GM23248 (cell line): ENCODE data around the gene RPL27A. TPM values are rescaled to one million over a fixed set of nuclear protein-coding genes. Genes with fewer than 3 reads are reported as not detected.

Source experiments
- DNase-seq: peaks from one replicate; pipeline ENCODE4 v3.0.0-alpha.2; 2015
- H2AFZ ChIP-seq: fragments of 200-600 bp; sonication (generic); 2 replicates; pipeline ENCODE4 v1.6.1; 2016; ENCODE audit warnings: antibody characterized with exemption
- H3F3A ChIP-seq: fragments of 200-600 bp; sonication (generic); 2 replicates; pipeline ENCODE4 v1.6.1; 2016; ENCODE audit warnings: mild to moderate bottlenecking, antibody characterized with exemption, mixed run types; ENCODE audit not compliant: insufficient read depth
- H3K27ac ChIP-seq: fragments of 200-600 bp; sonication (generic); 2 replicates; pipeline ENCODE4 v1.5.1; 2016; ENCODE audit warnings: mild to moderate bottlenecking
- H3K27me3 ChIP-seq: fragments of 200-600 bp; sonication (generic); replicated peaks from 2 replicates; pipeline ENCODE4 v1.6.1; 2016; ENCODE audit warnings: mild to moderate bottlenecking; ENCODE audit not compliant: insufficient read depth
- H3K36me3 ChIP-seq: fragments of 200-600 bp; sonication (generic); 2 replicates; pipeline ENCODE4 v1.6.1; 2016; ENCODE audit warnings: low read depth, mild to moderate bottlenecking
- H3K4me1 ChIP-seq: fragments of 200-600 bp; sonication (generic); 2 replicates; pipeline ENCODE4 v1.6.1; 2016; ENCODE audit warnings: mild to moderate bottlenecking; ENCODE audit not compliant: insufficient read depth
- H3K4me2 ChIP-seq: fragments of 200-600 bp; sonication (generic); one replicate; pipeline ENCODE4 v1.6.1; 2016; ENCODE audit warnings: mild to moderate bottlenecking; ENCODE audit not compliant: unreplicated experiment
- H3K4me3 ChIP-seq: fragments of 200-600 bp; sonication (generic); 2 replicates; pipeline ENCODE4 v1.5.1; 2016; ENCODE audit warnings: mild to moderate bottlenecking
- H3K79me2 ChIP-seq: fragments of 200-600 bp; sonication (generic); 2 replicates; pipeline ENCODE4 v1.6.1; 2016; ENCODE audit warnings: mild to moderate bottlenecking; ENCODE audit not compliant: insufficient read depth
- H3K9ac ChIP-seq: fragments of 200-600 bp; sonication (generic); 2 replicates; pipeline ENCODE4 v1.6.1; 2016; ENCODE audit warnings: mild to moderate bottlenecking
- H3K9me2 ChIP-seq: fragments of 200-600 bp; sonication (generic); 2 replicates; pipeline ENCODE4 v1.6.1; 2016; ENCODE audit warnings: mixed run types, mild to moderate bottlenecking, moderate library complexity; ENCODE audit not compliant: insufficient read depth
- H3K9me3 ChIP-seq: fragments of 200-600 bp; sonication (generic); one replicate; pipeline ENCODE4 v1.6.1; 2017; ENCODE audit warnings: low read depth
- H4K20me1 ChIP-seq: fragments of 200-600 bp; sonication (generic); 2 replicates; pipeline ENCODE4 v1.6.0; 2016; ENCODE audit not compliant: insufficient read depth
- EZH2 ChIP-seq: fragments of 200-600 bp; sonication (generic); IDR thresholded peaks from 2 replicates; pipeline ENCODE4 v1.6.1; 2018; ENCODE audit warnings: antibody characterized with exemption, mild to moderate bottlenecking; ENCODE audit not compliant: insufficient read depth, poor library complexity, severe bottlenecking
- EZH2phosphoT487 ChIP-seq: fragments of 200-600 bp; sonication (generic); IDR thresholded peaks from 2 replicates; pipeline ENCODE4 v1.6.1; 2018; ENCODE audit warnings: antibody characterized with exemption, moderate library complexity, mild to moderate bottlenecking, low read depth; ENCODE audit not compliant: insufficient read depth
- WGBS, 2 experiments: methylation state at CpG; one replicate each; pipeline ENCODE4 v1.1.6; 2015 to 2017; ENCODE audit warnings: low lambda C conversion rate in 2 of 2, low coverage in 1 of 2; ENCODE audit errors: missing lambda C conversion rate in 2 of 2; 5-methylcytosine and 5-hydroxymethylcytosine counted together
- in situ Hi-C: fragments of 300-500 bp; cut with MboI; formaldehyde crosslinking; loops from 2 replicates; pipeline ENCODE4 v1.15.0; 2020
- polyA plus RNA-seq: library from polyadenylated mRNA; unstranded; fragments of >200 nt; fragmentation: Nextera tagmentation; extraction: Ambion mirVana; gene quantifications from 2 replicates; pipeline ENCODE4 v1.2.1, GENCODE V29; 2016
- total RNA-seq: library from RNA; depleted of rRNA; stranded (reverse); fragments of >200 nt; shearing (Covaris generic); gene quantifications from 2 replicates; pipeline ENCODE4 v1.2.3, GENCODE V29; 2014

RPL27A gene
- total and polyA plus RNA-seq, 2 experiments from 2014 or later = 520 to 1,073 TPM

DNA sequence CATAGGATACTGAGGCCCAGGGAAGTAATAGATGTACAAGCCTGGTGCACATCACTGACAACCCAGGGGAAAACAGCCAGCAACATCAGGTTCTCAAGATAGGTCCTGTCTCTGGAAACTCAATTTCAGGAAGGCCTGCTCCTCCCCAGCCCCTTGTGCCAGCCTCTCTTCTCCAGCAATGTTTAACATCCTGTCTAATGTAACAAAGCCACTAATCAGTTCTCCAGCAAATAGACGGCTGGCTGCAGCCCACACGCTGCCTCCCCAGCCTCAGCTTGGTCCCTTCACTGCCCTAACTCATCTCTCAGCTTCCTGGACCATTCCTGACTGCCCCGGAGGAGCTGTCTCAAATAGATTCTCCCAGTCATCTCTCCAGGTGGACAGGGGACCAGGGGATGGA, 37.8 kb downstream of the RPL27A start:
- Histone ChIP-seq H4K20me1 (no peaks in the 10 kb centered on the region), H3K27me3 (no peaks in the 10 kb centered on the region), H3K36me3 (no peaks in the 10 kb centered on the region), H3K27ac (peak overlapping the region; percentile 97), H3F3A (peaks cover 47% of the 10 kb centered on the region), H3K4me3 (no peak overlapping the region), H3K9me2 (no peaks in the 10 kb centered on the region), H3K79me2 (peaks cover 6% of the 10 kb centered on the region; the same call in 1 of the 2 replicates), H3K9me3 (no peaks in the 10 kb centered on the region), H3K4me2 (peak overlapping the region; percentile 79), H2AFZ (no peak overlapping the region), H3K9ac (0 out of 2 replicates have a peak overlapping the region, but pooled peaks have one; percentile 26), H3K4me1 (peaks cover 52% of the 10 kb centered on the region)
- in situ Hi-C loops = no loop called here
- WGBS, 2 experiments = 41 to 43% methylated on average over 3 of the region's 3 CpGs
- peak; percentile 26 for DNase-seq
- TF ChIP-seq EZH2phosphoT487 (no peak), EZH2 (no peak)

DNA sequence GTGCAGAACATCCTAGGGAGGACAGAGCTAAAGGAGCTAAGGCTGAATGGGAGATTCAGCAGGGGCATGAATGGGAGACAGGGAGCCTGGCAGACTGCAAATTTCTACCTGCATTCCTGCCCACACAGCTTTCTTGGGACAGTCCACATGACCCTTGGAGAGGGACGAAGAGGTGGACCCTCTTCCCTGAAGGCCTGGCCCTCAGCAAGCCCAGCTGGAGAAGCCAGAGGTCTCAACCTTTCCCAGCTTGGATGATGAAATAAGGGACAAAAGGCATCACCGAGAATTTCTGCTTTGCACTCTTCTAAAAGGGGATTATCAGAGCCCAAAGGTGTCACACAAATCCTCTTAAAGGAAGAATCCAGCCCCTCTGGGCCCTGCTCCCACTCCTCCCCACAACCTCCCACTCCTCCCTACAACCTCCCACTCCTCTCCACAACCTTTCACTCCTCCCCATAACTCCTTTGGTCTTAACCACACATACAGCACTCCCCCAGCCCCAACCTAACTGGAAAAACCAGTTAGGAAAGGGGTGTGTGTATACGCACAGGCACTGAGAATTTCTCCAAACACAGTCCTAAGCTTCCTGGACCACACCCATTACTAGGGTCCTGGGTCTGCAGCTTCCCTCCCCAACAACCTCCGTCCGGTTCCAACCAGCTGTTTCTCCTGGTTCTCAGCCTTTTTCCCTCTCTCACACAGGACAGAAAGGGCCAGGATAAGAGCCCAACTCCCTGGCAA, 38.4 kb downstream of the RPL27A start:
- peaks cover 47% of the 10 kb centered on the region for H3F3A ChIP-seq
- peak overlapping the region; percentile 97 for H3K27ac ChIP-seq
- TF ChIP-seq EZH2 (no peak), EZH2phosphoT487 (no peak)
- H3K4me1 ChIP-seq = peaks cover 52% of the 10 kb centered on the region
- H3K9me2 ChIP-seq = no peaks in the 10 kb centered on the region
- H3K9ac ChIP-seq = no peak overlapping the region
- H3K4me2 ChIP-seq = peak overlapping the region; percentile 25
- no peaks in the 10 kb centered on the region; the same call in 1 of the 2 replicates for H3K36me3 ChIP-seq
- WGBS, 2 experiments = 76 to 77% methylated on average over 4 of the region's 5 CpGs
- no peak overlapping the region for H2AFZ ChIP-seq
- no peak overlapping the region for H3K4me3 ChIP-seq
- no peaks in the 10 kb centered on the region for H3K27me3 ChIP-seq
- no peaks in the 10 kb centered on the region for H4K20me1 ChIP-seq
- in situ Hi-C loops = no loop called here
- no peaks in the 10 kb centered on the region for H3K9me3 ChIP-seq
- no peak for DNase-seq
- peaks cover 3% of the 10 kb centered on the region; the same call in 1 of the 2 replicates for H3K79me2 ChIP-seq

DNA sequence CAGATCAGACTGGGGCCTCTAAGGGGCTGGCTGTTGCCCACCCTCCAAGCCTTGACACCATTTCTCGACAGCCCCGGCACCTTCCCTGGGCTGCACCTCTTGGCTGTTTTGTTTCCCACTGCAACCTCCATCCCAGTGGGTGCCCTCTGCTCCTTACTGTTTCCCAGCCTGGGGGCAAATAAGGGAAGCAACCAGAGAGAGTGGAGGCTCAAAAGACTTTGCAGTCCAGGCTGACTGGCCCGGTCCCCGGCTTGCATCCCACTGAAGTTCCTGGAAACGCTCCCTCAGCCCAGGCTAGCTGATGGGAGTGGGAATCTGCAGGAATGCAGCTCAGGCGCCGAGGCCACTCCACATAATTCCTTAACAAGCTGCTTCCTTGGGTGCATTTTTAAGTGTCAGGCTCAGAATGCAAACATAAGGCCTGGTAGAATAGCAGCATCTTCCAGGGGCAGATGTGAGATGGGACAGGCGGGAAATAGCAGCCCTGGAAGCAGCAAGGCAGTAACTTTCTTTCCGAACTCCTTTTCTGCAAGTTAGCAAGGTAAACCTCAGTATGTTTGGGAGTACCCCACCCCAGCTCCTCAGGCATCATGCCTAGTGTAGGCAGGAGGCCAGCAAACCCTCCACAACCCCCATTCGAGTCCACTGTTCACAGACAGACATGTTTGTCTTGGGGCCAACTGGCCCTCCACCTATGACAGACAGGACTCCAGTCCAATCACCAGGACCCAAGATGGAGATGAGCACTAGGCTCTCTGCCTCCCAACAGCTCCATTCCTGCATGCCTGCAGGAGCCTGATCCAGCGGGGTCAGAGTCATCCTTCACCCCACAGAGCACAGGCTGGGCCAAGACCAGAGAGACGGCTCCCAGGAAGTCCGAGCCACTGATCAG, 39.3 kb downstream of the RPL27A start:
- TF ChIP-seq EZH2 (no peak), EZH2phosphoT487 (no peak)
- no peak overlapping the region for H3K9ac ChIP-seq
- no peaks in the 10 kb centered on the region for H3K9me3 ChIP-seq
- in situ Hi-C loops = no loop called here
- peaks cover 51% of the 10 kb centered on the region for H3K4me1 ChIP-seq
- H3K4me2 ChIP-seq = peak overlapping the region; percentile 8
- H3K27ac ChIP-seq = peak overlapping the region; percentile 97; the same call in 1 of the 2 replicates
- H3K36me3 ChIP-seq = no peaks in the 10 kb centered on the region; the same call in 1 of the 2 replicates
- no peak overlapping the region for H2AFZ ChIP-seq
- H3K4me3 ChIP-seq = no peak overlapping the region
- DNase-seq = peak; percentile 20
- WGBS, 2 experiments = 53 to 56% methylated on average over 13 of the region's 13 CpGs
- H4K20me1 ChIP-seq = no peaks in the 10 kb centered on the region
- H3K9me2 ChIP-seq = no peaks in the 10 kb centered on the region
- H3F3A ChIP-seq = peaks cover 47% of the 10 kb centered on the region
- no peaks in the 10 kb centered on the region for H3K79me2 ChIP-seq
- H3K27me3 ChIP-seq = no peaks in the 10 kb centered on the region

DNA sequence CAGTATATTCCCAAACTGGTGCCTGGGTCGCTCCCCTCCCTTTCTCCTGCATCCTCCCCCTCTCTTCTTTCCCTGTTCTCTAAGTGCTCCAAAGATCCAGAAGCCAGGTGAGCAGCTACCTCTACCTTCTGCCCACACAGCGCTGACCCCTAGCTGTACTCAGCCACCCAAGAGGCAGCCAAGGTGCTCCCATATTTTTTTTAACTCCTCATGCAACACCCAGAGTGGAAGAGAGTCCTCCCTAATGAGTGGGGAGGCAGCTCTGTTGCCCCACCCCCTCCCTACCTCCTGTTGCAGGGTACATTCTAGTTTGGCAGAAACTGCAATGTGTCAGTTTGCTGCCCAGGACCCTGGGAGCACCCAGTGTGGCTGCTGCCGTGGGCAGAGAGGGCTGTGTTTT, 40.2 kb downstream of the RPL27A start:
- Histone ChIP-seq H3K4me3 (no peak overlapping the region), H3K27me3 (no peaks in the 10 kb centered on the region), H3K79me2 (no peaks in the 10 kb centered on the region), H3K36me3 (no peaks in the 10 kb centered on the region; the same call in 1 of the 2 replicates), H3K27ac (no peak overlapping the region), H3K9ac (no peak overlapping the region), H3K9me2 (no peaks in the 10 kb centered on the region), H3K4me1 (peaks cover 41% of the 10 kb centered on the region), H4K20me1 (no peaks in the 10 kb centered on the region), H3K9me3 (no peaks in the 10 kb centered on the region), H3F3A (peaks cover 37% of the 10 kb centered on the region), H3K4me2 (no peak overlapping the region), H2AFZ (no peak overlapping the region)
- 97 to 99% methylated on average over 3 of the region's 3 CpGs for WGBS, 2 experiments
- in situ Hi-C loops = no loop called here
- DNase-seq = no peak
- no peak for TF ChIP-seq EZH2
- no peak for TF ChIP-seq EZH2phosphoT487
